OCI-LY3 (cell line): Measurements from ENCODE around the gene PRR23E.

ENCODE experiments used
- EZH2phosphoT487 ChIP-seq: fragments of 200-600 bp; shearing (Covaris generic); IDR thresholded peaks from 2 replicates; pipeline ENCODE4 v1.6.1; 2018; ENCODE audit warnings: antibody characterized with exemption, mixed run types, low read depth
- TF ChIP-seq, protein P1 (sequence below): fragments of 200-600, 300-600 bp; sonication (generic); IDR thresholded peaks from 2 replicates; pipeline ENCODE4 v1.5.1; 2014; ENCODE audit warnings: antibody characterized with exemption, low read length, low read depth

DNA sequence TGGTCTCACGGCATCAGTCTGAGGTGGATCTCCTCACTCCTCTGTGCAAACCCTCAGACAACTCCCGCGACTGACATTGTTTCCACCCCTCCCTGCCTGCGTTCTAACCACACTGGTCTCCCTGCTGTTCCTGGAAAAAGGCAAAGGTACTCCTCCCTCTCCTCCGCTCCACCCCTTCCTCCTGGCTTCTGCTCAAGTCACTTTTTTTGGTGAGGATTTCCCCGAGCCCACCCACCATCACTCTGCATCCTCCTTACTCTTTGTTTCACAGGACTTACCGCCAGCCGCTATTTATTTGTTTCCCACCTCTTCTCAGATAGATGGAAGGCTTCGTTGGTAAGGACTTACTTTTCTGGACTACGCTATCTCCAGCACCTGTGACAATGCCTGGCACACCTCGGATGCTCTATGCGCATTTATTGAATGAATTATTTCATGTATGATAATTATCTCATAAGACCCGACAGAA, 25.6 kb downstream of the PRR23E start:
- TF ChIP-seq, protein P1, sequence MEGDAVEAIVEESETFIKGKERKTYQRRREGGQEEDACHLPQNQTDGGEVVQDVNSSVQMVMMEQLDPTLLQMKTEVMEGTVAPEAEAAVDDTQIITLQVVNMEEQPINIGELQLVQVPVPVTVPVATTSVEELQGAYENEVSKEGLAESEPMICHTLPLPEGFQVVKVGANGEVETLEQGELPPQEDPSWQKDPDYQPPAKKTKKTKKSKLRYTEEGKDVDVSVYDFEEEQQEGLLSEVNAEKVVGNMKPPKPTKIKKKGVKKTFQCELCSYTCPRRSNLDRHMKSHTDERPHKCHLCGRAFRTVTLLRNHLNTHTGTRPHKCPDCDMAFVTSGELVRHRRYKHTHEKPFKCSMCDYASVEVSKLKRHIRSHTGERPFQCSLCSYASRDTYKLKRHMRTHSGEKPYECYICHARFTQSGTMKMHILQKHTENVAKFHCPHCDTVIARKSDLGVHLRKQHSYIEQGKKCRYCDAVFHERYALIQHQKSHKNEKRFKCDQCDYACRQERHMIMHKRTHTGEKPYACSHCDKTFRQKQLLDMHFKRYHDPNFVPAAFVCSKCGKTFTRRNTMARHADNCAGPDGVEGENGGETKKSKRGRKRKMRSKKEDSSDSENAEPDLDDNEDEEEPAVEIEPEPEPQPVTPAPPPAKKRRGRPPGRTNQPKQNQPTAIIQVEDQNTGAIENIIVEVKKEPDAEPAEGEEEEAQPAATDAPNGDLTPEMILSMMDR, result no peak
- TF ChIP-seq EZH2phosphoT487, result no peak
